Transverse colon (tissue), 3 donors: Measurements from ENCODE around the gene DPH7.

Experiments used
- CTCF ChIP-seq, 5 experiments: fragments of 200-600 bp in 3 of 5; fragments of 450-650 bp in 2 of 5; sonication (generic) in 3 of 5; IDR thresholded peaks; 1 replicate in 2 of 5; 2 replicates in 3 of 5; pipeline ENCODE4 v1.5.1; 2016 to 2017; ENCODE audit warnings: antibody characterized with exemption in 5 of 5, inconsistent platforms in 3 of 5, mild to moderate bottlenecking in 2 of 5, moderate library complexity in 1 of 5
- POLR2A ChIP-seq: fragments of 450-650 bp; IDR thresholded peaks from one replicate; pipeline ENCODE4 v1.6.1; 2016; ENCODE audit warnings: antibody characterized with exemption, mild to moderate bottlenecking, moderate library complexity

- TF ChIP-seq CTCF (IDR thresholded peaks at IDR 0.05) (no peak), POLR2A (no peak)
Measured at GRCh38 chr9:137588311-137588710, 9.6 kb upstream of the DPH7 start.
